LNCAP (cell line): Measurements from ENCODE around the gene SMTN.

Experiments used
- CTCF ChIP-seq: fragments of 450-650 bp; IDR thresholded peaks from 2 replicates; pipeline ENCODE4 v1.5.1; 2017; ENCODE audit warnings: mild to moderate bottlenecking

SMTN gene

GRCh38 chr22:31118046-31118820 lies 37.1 kb downstream of the SMTN start:
- no peak for TF ChIP-seq CTCF

DNA sequence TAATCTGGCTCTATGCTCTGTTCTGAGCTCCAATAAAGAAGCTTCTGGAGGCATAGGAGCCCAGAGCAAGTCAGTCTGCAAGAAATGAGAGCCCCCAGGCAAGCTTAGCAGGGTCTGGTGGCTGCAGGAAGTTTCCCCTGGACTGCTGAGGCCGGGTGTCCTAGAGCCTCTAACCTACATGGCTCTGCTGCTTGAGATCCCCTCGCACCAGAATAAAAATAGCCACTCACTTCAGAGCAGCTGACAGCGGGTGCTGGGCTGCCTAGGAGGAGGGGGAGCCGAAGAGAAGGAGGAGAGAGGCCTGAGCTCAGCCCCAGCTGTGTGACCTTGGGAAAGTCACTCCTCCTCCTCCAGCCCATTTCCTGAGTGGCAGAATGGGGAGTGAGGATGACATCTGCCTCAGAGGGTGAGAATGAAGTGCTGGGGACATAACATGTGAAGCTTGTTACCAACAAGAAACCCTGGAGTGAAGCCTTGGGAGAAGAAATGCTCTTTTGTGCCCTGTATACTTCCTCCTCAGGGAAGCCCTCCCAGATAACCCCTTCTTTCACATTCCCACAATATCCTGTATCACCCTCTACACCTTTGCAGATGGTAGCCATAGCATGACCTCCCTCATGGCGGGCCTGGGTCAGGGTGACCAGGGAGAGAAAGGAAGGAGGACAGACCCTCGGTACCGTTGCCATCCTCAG lies 38.1 kb downstream of the SMTN start:
- TF ChIP-seq CTCF = no peak

GRCh38 chr22:31120230-31120629 lies 39.1 kb downstream of the SMTN start:
- no peak for TF ChIP-seq CTCF

- TF ChIP-seq CTCF = no peak
Observed at GRCh38 chr22:31120642-31121041, 39.5 kb downstream of the SMTN start.

DNA sequence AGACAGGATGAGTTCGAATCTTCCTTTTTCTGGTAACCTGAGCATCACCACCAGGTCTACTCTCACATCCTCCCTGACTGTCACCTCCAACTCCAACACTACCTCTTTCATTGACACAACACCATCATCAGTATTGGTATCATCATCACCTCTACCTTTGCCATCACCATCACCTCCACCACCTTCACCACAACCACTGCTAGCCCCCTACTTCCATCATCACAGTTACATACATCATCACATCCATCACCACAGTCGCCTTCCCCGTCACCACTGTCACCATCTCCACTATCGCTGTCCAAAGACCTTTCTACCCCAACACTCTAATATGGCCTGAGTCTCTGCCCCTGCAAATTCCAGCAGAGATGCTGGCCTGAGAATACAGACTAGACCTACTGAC lies 40.3 kb downstream of the SMTN start:
- no peak for TF ChIP-seq CTCF

GRCh38 chr22:31122196-31122531 lies 41.0 kb downstream of the SMTN start:
- TF ChIP-seq CTCF = no peak

GRCh38 chr22:31122532-31123291 lies 41.6 kb downstream of the SMTN start, which contains the start of gene INPP5J:
Gene INPP5J, plus strand, starts transcription at chr22:31122966. Its CDS starts 49 bp downstream, at chr22:31123015.
- no peak for TF ChIP-seq CTCF
